ENCODE measurements around the gene EVI5L. TPM values are rescaled to one million over a fixed set of nuclear protein-coding genes. Genes with fewer than 3 reads are reported as not detected.

Gene EVI5L
- total and polyA plus RNA-seq, 2 of the 8 experiments (the other 6 are each of a cell fraction or from before 2014, with no cell fraction given) = 7.2 to 11.0 TPM

GRCh38 chr19:7913652-7914051 is 83.6 kb downstream of the EVI5L start (continued):
- TF ChIP-seq, protein P1, sequence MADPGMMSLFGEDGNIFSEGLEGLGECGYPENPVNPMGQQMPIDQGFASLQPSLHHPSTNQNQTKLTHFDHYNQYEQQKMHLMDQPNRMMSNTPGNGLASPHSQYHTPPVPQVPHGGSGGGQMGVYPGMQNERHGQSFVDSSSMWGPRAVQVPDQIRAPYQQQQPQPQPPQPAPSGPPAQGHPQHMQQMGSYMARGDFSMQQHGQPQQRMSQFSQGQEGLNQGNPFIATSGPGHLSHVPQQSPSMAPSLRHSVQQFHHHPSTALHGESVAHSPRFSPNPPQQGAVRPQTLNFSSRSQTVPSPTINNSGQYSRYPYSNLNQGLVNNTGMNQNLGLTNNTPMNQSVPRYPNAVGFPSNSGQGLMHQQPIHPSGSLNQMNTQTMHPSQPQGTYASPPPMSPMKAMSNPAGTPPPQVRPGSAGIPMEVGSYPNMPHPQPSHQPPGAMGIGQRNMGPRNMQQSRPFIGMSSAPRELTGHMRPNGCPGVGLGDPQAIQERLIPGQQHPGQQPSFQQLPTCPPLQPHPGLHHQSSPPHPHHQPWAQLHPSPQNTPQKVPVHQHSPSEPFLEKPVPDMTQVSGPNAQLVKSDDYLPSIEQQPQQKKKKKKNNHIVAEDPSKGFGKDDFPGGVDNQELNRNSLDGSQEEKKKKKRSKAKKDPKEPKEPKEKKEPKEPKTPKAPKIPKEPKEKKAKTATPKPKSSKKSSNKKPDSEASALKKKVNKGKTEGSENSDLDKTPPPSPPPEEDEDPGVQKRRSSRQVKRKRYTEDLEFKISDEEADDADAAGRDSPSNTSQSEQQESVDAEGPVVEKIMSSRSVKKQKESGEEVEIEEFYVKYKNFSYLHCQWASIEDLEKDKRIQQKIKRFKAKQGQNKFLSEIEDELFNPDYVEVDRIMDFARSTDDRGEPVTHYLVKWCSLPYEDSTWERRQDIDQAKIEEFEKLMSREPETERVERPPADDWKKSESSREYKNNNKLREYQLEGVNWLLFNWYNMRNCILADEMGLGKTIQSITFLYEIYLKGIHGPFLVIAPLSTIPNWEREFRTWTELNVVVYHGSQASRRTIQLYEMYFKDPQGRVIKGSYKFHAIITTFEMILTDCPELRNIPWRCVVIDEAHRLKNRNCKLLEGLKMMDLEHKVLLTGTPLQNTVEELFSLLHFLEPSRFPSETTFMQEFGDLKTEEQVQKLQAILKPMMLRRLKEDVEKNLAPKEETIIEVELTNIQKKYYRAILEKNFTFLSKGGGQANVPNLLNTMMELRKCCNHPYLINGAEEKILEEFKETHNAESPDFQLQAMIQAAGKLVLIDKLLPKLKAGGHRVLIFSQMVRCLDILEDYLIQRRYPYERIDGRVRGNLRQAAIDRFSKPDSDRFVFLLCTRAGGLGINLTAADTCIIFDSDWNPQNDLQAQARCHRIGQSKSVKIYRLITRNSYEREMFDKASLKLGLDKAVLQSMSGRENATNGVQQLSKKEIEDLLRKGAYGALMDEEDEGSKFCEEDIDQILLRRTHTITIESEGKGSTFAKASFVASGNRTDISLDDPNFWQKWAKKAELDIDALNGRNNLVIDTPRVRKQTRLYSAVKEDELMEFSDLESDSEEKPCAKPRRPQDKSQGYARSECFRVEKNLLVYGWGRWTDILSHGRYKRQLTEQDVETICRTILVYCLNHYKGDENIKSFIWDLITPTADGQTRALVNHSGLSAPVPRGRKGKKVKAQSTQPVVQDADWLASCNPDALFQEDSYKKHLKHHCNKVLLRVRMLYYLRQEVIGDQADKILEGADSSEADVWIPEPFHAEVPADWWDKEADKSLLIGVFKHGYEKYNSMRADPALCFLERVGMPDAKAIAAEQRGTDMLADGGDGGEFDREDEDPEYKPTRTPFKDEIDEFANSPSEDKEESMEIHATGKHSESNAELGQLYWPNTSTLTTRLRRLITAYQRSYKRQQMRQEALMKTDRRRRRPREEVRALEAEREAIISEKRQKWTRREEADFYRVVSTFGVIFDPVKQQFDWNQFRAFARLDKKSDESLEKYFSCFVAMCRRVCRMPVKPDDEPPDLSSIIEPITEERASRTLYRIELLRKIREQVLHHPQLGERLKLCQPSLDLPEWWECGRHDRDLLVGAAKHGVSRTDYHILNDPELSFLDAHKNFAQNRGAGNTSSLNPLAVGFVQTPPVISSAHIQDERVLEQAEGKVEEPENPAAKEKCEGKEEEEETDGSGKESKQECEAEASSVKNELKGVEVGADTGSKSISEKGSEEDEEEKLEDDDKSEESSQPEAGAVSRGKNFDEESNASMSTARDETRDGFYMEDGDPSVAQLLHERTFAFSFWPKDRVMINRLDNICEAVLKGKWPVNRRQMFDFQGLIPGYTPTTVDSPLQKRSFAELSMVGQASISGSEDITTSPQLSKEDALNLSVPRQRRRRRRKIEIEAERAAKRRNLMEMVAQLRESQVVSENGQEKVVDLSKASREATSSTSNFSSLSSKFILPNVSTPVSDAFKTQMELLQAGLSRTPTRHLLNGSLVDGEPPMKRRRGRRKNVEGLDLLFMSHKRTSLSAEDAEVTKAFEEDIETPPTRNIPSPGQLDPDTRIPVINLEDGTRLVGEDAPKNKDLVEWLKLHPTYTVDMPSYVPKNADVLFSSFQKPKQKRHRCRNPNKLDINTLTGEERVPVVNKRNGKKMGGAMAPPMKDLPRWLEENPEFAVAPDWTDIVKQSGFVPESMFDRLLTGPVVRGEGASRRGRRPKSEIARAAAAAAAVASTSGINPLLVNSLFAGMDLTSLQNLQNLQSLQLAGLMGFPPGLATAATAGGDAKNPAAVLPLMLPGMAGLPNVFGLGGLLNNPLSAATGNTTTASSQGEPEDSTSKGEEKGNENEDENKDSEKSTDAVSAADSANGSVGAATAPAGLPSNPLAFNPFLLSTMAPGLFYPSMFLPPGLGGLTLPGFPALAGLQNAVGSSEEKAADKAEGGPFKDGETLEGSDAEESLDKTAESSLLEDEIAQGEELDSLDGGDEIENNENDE (IDR thresholded peaks at IDR 0.05; ENCODE audit: insufficient replicate concordance, low read length) = no peak
- no peak for TF ChIP-seq POLR2AphosphoS5 (IDR thresholded peaks at IDR 0.05; ENCODE audit: low read depth, low read length)
